ENCODE data around the gene FSTL4.
A peak's percentile ranks its signal among the peaks of the same experiment; 100 is the strongest.

The FSTL4 gene

GRCh38 chr5:133241179-133242092 is 370.9 kb downstream of the FSTL4 start (continued):
- TF ChIP-seq, protein P1, sequence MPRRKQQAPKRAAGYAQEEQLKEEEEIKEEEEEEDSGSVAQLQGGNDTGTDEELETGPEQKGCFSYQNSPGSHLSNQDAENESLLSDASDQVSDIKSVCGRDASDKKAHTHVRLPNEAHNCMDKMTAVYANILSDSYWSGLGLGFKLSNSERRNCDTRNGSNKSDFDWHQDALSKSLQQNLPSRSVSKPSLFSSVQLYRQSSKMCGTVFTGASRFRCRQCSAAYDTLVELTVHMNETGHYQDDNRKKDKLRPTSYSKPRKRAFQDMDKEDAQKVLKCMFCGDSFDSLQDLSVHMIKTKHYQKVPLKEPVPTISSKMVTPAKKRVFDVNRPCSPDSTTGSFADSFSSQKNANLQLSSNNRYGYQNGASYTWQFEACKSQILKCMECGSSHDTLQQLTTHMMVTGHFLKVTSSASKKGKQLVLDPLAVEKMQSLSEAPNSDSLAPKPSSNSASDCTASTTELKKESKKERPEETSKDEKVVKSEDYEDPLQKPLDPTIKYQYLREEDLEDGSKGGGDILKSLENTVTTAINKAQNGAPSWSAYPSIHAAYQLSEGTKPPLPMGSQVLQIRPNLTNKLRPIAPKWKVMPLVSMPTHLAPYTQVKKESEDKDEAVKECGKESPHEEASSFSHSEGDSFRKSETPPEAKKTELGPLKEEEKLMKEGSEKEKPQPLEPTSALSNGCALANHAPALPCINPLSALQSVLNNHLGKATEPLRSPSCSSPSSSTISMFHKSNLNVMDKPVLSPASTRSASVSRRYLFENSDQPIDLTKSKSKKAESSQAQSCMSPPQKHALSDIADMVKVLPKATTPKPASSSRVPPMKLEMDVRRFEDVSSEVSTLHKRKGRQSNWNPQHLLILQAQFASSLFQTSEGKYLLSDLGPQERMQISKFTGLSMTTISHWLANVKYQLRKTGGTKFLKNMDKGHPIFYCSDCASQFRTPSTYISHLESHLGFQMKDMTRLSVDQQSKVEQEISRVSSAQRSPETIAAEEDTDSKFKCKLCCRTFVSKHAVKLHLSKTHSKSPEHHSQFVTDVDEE (CRISPR knock-in tag; IDR thresholded peaks at IDR 0.05), result no peak
- TF ChIP-seq ISL1 (CRISPR knock-in tag; IDR thresholded peaks at IDR 0.05) (no peak), SNAI2 (CRISPR knock-in tag; IDR thresholded peaks at IDR 0.05) (no peak), ARNTL (CRISPR knock-in tag; IDR thresholded peaks at IDR 0.05; ENCODE audit: borderline replicate concordance, low read depth) (no peak), ZFP30 (CRISPR knock-in tag; IDR thresholded peaks at IDR 0.05) (no peak), PPARA (CRISPR knock-in tag; IDR thresholded peaks at IDR 0.05; ENCODE audit: borderline replicate concordance) (no peak), CSDC2 (CRISPR knock-in tag; IDR thresholded peaks at IDR 0.05) (no peak), BACH2 (CRISPR knock-in tag; IDR thresholded peaks at IDR 0.05; ENCODE audit: borderline replicate concordance) (no peak), ZFP3 (CRISPR knock-in tag; IDR thresholded peaks at IDR 0.05) (no peak)
- TF ChIP-seq, protein P2, sequence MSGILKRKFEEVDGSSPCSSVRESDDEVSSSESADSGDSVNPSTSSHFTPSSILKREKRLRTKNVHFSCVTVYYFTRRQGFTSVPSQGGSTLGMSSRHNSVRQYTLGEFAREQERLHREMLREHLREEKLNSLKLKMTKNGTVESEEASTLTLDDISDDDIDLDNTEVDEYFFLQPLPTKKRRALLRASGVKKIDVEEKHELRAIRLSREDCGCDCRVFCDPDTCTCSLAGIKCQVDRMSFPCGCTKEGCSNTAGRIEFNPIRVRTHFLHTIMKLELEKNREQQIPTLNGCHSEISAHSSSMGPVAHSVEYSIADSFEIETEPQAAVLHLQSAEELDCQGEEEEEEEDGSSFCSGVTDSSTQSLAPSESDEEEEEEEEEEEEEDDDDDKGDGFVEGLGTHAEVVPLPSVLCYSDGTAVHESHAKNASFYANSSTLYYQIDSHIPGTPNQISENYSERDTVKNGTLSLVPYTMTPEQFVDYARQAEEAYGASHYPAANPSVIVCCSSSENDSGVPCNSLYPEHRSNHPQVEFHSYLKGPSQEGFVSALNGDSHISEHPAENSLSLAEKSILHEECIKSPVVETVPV (CRISPR knock-in tag; IDR thresholded peaks at IDR 0.05), result no peak

GRCh38 chr5:133240425-133241091 is 371.8 kb downstream of the FSTL4 start:
- ATAC-seq, result peak; percentile 98
- TF ChIP-seq ZNF8 (CRISPR knock-in tag; IDR thresholded peaks at IDR 0.05) (no peak), ZFP3 (CRISPR knock-in tag; IDR thresholded peaks at IDR 0.05) (peak; percentile 55; the same call in 1 of the 2 replicates), ISL1 (CRISPR knock-in tag; IDR thresholded peaks at IDR 0.05) (0 out of 2 replicates have a peak, but pooled peaks have one; percentile 8)

- no peak for ATAC-seq
Observed at GRCh38 chr5:133238426-133239205, 373.7 kb downstream of the FSTL4 start.

DNA sequence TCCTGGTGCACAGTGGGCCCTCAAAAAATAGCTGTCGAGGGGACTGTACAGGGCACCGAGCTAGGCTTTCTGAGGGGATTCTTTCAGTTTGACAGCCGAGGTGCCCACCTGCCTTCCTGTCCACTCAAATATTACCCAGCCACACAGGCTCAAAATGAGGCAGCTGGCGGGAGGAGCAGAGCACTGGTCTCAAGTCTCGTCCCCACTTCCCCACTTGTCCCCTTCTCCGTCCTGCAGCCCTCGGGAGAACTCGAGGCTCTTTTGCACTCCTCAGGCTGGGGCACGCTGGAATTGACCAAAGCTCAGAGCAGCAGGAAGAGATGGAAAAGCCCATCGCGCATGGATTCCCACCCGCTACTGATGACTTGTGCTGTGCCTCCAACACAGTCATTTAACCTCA is 375.4 kb downstream of the FSTL4 start:
- ATAC-seq, result no peak
- TF ChIP-seq BACH2 (CRISPR knock-in tag; IDR thresholded peaks at IDR 0.05; ENCODE audit: borderline replicate concordance), result no peak
- TF ChIP-seq GLIS3 (CRISPR knock-in tag; IDR thresholded peaks at IDR 0.05), result no peak
- no peak for TF ChIP-seq ZC3H10 (CRISPR knock-in tag; IDR thresholded peaks at IDR 0.05)
- TF ChIP-seq ARNTL (CRISPR knock-in tag; IDR thresholded peaks at IDR 0.05; ENCODE audit: borderline replicate concordance, low read depth), result no peak
- no peak for TF ChIP-seq OSR1 (CRISPR knock-in tag; IDR thresholded peaks at IDR 0.05)
- TF ChIP-seq PPARA (CRISPR knock-in tag; IDR thresholded peaks at IDR 0.05; ENCODE audit: borderline replicate concordance), result no peak
- no peak for TF ChIP-seq CREB5 (CRISPR knock-in tag; IDR thresholded peaks at IDR 0.05; ENCODE audit: low read depth)
- TF ChIP-seq TCF4 (CRISPR knock-in tag; IDR thresholded peaks at IDR 0.05; ENCODE audit: borderline replicate concordance), result no peak
- TF ChIP-seq TOX (CRISPR knock-in tag; IDR thresholded peaks at IDR 0.05; ENCODE audit: borderline replicate concordance), result no peak
- no peak for TF ChIP-seq ZFP3 (CRISPR knock-in tag; IDR thresholded peaks at IDR 0.05)
- no peak for TF ChIP-seq ZNF565 (CRISPR knock-in tag; conservative IDR thresholded peaks at IDR 0.05; ENCODE audit: low read depth)

More at GRCh38 chr5:133238426-133239205, 373.7 kb downstream of the FSTL4 start:
- no peak for TF ChIP-seq ISL1 (CRISPR knock-in tag; IDR thresholded peaks at IDR 0.05)
